GM18505 (cell line): ENCODE data around the gene ISOC2.
"Not testable (repeated sequence)": the region's sequence is repeated elsewhere in the genome, so short reads cannot be mapped to it uniquely, and the experiment has no call there.

Source experiments
- ATAC-seq: cut with Tn5 transposase; IDR thresholded peaks from one replicate; pipeline ENCODE4 v1.9.1; 2021; ENCODE audit not compliant: unreplicated experiment
- POLR2A ChIP-seq: IDR thresholded peaks from 4 replicates; pipeline ENCODE4 v1.6.1; 2011; ENCODE audit warnings: borderline replicate concordance; ENCODE audit not compliant: insufficient read depth, insufficient read length; ENCODE audit errors: extremely low read depth

Gene ISOC2

DNA sequence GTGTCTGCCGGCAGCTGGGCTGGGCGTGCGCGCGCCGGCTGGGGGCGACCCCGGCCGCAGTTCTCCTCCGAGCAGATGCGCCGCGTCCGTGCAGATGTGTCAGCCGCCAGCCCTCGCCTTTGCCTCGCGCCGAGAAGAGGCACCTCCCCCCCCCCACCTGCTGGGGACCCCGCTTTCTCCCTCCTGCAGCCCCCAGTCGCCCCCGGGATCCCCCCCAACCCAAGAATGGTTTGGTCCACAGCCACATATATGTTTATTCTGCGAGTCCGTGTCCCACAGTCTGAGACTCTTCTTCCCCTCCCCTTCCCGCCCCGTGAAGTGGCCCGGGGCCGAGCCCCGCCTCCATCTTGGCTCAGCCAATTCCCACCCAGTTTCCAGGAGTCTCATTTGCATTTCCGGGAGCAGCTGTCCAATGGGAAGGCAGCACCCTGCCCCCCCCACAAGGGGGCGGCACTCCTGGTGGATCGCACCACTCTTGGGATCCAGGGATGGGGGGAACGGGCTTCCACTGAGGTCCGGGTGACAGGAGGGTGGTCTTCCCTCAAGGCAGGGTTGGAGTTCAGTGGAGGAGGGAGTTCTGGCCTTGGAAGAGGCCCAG lies 8.6 kb downstream of the ISOC2 start:
- TF ChIP-seq POLR2A, result no peak
- no peak for ATAC-seq

DNA sequence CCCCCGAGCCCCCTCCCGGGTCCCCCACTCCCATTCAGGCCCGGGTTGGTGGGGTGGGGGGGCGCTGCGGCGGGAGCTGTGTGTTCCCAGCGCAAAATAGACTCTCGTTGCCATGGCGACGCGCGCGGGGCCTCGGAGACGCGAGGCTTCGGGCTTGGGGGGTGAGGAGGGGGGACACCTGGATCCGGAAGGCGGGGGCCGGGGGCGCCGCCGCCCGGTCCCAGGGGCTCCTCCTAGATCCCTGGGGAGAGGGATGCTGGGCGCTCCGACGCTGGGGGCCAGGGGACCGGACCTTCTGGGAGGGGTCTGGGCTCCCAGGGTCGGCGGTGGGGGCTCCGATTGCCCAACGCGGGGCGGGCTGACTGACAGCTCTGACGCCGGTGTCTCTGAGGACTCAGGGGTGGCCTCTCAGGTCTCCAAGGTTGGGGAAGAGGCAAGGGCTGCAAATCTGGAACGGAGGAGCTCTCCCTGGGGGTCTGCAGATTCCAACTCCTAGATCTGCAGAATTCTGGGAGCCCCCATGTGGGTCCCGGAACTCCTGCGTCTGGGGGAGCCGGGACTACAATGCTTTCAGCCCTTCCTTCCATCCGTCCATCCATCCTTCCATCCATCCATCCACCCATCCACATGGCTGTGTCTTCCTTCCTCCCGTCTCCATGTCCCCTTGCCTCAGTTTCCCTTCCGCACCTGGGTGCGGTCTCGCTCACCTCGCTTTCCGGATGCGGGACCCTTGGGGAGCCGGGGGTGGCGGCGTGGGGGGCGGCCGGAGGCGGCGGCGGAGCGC lies 9.3 kb downstream of the ISOC2 start:
- no peak for TF ChIP-seq POLR2A
- ATAC-seq, result no peak

DNA sequence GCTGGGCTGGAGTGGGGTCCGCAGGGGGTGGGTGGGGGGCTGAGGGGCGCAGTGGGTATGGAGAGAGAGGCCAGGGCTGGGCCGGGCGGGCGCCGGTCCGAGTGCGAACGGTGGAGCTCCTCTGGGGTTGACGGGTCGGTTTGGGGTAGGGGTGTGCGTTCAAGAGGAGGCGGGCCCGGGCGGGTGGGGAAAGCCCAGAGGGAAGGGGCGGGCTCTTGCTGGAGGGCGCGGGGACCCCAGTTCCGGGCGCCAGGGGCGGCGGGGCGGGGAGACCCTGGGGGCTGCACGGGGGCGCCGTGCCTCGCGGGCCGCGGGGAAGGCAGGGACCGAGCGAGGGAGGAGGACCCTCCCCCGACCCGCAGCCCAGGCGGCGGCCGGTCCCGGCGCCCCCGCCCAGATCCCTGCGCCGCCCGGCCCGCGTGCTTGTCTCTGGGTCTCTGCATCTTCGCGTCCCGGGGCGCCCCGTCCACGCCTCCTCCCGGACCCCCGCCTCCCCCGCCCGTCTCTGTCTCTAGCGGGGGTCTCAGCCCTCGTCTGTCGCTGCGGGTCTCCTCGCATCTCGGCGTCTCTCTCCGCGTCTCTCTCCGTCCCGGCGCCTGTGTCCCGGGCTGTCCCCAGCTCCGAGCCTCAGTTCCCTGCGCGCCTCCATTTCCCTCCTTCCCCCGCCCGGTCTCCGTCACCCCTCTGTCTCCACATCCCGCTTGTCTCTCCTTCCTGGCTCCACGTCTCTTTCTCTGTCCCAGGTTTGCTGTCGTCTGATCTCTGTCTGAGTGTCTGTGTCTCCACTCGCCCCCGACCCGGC lies 10.1 kb downstream of the ISOC2 start:
- no peak for ATAC-seq
- TF ChIP-seq POLR2A, result no peak

DNA sequence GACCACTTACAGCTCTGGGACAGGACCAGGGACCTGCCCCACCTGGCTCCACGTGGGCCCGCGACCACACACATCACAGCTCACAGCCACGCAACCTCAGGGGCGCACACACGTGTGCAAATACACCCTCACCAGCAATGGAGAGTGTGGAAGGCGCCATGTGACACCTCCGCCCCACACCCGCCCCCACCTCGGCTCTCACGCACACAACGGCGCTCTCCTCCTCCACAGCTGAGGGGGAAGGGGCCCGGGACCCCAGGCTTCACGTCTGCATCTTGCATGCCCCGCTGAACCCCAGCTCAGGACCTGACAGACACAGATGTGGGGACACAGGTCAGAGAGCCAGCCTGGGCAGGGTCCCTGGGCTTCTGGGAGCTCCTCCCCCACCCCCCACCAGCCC lies 12.0 kb downstream of the ISOC2 start:
- no peak for TF ChIP-seq POLR2A
- no peak for ATAC-seq

DNA sequence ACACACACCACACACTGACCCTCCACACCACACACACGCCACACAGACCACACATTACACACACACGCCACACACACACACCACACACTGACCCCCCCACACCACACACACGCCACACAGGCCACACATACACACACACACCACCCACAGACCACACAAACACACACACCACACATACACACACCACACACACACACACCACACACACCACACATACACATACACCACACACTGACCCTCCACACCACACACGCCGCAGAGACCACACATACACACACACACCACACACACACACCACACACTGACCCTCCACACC lies 13.3 kb downstream of the ISOC2 start:
- ATAC-seq, result not testable (repeated sequence)

DNA sequence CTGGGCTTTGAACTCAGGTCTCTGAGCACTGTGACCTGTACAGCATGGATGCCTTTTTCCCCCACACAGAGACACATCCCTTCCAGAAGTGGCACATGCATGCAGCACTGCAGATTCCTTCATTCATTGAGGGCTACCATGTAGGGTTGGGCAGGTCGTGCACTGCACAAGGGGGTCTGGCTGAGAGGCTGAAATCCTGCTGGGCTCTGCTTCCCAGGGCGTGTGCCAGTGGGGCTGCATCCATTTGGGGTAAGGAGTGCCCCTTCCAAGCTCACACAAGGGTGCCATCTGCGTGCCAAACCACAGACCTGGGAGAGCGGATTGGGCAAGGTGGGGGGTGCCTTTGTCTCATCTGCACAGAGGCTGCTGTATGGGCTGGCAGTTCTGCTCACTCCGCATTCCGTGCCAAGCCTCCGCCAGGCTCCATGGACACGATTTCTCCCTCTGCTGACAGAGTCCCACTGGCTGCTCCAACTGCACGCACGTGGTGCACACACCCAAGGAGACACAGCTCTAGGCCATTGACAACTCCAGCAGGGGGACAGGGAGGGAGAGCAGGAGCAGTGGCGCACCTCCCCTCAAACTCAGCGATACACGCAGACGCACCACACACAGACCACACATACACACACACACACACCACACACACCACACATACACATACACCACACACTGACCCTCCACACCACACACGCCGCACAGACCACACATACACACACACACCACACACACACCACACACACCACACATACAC lies 13.8 kb downstream of the ISOC2 start:
- TF ChIP-seq POLR2A, result no peak
- no peak for ATAC-seq

DNA sequence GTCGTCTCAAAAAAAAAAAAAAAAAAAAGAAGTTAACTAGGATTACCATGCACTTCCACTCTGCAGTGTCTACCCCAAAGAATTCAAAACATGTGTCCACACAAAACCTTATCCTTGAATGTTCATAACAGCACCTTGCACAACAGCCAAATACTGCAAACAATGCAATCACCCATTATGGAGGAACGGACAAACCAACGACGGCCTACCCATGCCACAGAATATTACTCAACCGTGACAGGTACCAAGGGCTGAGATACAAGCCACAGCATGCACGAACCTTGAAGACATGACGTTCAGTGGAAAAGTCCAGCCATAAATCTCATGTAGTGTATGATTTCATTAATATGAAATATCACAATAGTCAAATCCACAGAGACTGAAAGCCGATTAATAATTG lies 15.4 kb downstream of the ISOC2 start:
- TF ChIP-seq POLR2A, result no peak
- no peak for ATAC-seq

DNA sequence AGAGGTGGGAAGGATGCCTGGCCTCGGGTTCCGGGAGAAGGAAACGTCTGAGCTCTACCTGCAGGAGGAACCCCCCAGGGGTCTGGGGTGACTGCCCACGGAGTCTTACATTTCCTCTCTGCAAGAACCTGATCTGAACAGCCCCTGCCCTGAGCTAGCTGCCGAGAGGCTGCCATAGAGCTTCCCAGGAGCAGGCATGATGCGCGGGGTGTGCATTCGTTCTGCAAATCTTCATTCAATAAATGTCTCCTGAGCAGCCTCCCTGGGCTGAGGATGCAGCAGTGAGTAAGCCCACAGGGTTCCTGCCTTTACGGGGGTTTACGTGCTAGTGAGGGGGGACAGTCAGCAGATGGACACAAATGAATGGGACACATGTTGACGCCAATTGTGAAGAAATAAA lies 16.8 kb downstream of the ISOC2 start:
- TF ChIP-seq POLR2A, result no peak
- no peak for ATAC-seq

DNA sequence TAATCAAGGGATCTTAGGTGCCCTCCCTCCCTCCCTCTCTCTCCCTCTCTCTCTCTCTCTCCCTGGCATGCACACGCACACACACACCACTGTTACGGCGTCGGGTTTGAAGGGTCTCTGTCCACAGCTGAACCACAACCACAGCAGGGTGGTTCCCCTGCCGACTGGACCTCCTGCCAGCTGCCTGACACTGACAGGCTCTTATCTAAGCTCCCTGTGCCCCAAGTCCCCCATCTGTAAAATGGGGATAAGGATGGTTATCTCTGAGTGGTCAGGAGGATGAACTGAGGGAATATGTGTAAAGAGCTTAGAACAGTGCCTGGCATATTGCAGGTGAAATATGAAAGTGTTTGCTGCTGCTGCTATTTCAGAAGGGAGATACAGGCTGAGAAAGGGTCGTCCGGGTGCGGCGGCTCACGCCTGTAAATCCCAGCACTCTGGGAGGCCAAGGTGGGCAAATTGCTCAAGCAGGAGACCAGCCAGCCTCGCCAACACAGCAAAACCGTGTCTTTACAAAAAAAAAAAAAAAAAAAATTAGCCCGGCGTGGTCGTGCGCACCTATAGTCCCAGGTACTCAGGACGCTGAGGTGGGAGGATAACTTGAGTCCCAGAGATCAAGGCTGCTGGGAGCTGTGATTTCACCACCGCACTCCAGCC lies 17.5 kb downstream of the ISOC2 start:
- no peak for TF ChIP-seq POLR2A
- no peak for ATAC-seq

DNA sequence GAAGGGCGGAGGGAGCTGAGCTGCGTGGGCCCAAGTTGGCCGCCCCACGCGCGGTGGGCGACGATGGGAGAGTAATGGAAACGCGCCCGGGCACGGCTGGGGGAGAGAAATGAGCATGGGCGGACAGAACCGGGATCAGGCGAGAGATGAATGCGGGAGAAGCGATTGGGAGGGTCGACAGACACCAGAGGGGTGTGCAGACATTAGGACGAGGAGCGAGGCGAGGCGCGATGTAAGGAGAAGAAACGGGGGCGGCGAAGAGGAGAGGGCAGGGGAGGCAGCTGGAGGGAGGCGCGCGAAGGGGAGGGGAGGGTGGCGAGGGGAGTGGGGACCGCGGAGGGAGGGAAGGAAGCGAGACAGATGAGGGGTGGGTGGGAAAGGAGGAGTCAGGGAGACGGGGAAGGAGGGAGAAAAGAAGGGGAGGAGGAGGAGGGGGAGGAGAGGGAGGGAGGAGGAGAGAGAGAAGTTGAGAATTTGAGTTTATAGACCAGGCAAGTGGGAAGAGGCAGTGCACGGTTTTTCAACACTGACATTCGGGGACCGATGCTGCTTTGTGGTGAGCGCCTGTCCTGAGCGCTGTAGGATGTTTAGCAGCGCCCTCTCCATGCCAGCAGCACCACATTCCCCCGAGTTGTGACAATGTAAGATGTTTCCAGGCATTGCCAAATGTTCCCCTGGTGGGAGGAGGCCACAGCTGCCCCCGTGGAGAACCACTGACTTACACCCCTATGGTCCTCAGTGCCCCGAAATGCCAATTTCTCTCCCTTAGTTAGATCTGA lies 18.2 kb downstream of the ISOC2 start, which contains the start of gene SHISA7:
Gene SHISA7, minus strand, starts transcription at position 256 of the 779 bp plus-strand sequence. CDS start 437 bp downstream, outside the sequence.
- ATAC-seq, result no peak
- TF ChIP-seq POLR2A, result no peak

DNA sequence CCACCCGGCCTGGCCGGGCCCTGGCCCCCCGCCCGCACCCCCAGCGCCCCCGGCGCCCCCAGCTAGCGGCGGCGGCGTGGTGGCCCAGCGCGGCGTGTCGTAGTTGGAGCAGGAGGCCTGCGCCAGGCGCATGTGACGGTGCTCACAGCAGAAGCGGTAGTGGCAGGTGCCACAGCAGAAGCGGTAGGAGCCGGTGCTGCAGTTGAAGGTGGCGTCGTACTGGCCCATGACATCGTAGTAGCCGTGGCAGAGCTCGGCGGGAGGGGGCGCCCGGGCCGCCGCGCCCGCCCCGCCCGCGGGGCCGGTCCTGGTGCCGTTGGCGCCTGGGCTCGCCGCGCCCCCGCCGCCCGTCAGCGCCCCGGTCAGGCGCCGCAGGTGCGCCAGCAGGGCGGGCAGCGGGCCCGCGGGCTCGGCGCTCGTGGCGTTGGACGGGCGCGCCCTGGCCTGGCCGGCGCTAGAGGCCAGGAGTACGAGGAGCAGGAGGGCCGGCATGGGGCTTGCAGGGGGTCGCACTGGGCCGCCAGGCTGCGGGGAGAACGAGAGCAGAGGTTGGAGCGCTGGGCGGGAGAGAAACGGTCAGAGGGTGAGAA lies 19.0 kb downstream of the ISOC2 start:
- TF ChIP-seq POLR2A, result no peak
- ATAC-seq, result no peak
